Sigmoid colon (tissue), 3 donors: ENCODE results near the gene NLGN1.

Experiments used
- POLR2A ChIP-seq, 2 donors: fragments of 450-650 bp; IDR thresholded peaks; one replicate each; pipeline ENCODE4 v1.6.1; 2016; ENCODE audit warnings: antibody characterized with exemption in 2 of 2, mild to moderate bottlenecking in 2 of 2, moderate library complexity in 2 of 2
- TF ChIP-seq, protein P1 (sequence below), 4 experiments: fragments of 450-650 bp in 3 of 4; fragments of 200-600 bp in 1 of 4; IDR thresholded peaks; one replicate each; pipeline ENCODE4 v1.5.1; 2016 to 2019; ENCODE audit warnings: antibody characterized with exemption in 4 of 4, mild to moderate bottlenecking in 3 of 4, moderate library complexity in 2 of 4

DNA sequence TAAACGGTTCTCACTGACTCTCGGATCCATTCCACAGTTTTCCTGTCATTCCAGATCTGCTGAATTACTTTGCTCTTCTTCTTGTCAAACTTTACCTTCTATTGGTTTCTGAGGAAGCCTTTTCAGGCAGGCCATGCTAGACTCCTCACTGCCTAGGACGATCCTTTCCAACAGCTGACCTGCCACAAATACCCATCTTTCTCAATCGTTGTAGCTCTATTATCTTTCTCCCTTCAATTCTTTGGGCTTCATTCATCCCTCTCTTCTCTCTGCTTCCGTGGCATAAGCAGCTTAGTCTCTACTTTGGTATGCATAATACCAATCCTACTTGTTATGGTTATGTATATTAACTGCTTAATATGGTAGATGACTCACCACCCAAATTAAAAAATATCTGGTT, 421.8 kb downstream of the NLGN1 start:
- TF ChIP-seq POLR2A (IDR thresholded peaks at IDR 0.05): no peak
- TF ChIP-seq, protein P1, sequence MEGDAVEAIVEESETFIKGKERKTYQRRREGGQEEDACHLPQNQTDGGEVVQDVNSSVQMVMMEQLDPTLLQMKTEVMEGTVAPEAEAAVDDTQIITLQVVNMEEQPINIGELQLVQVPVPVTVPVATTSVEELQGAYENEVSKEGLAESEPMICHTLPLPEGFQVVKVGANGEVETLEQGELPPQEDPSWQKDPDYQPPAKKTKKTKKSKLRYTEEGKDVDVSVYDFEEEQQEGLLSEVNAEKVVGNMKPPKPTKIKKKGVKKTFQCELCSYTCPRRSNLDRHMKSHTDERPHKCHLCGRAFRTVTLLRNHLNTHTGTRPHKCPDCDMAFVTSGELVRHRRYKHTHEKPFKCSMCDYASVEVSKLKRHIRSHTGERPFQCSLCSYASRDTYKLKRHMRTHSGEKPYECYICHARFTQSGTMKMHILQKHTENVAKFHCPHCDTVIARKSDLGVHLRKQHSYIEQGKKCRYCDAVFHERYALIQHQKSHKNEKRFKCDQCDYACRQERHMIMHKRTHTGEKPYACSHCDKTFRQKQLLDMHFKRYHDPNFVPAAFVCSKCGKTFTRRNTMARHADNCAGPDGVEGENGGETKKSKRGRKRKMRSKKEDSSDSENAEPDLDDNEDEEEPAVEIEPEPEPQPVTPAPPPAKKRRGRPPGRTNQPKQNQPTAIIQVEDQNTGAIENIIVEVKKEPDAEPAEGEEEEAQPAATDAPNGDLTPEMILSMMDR (IDR thresholded peaks at IDR 0.05): no peak
